Activated naive CD4-positive, alpha-beta T cell treated with anti-CD3 and anti-CD28 coated beads, Interleukin-2, amount 50 U/mL, for 24 hours (primary cell): ENCODE measurements around the gene PF4V1.

ENCODE experiments used
- H3K27ac Mint-ChIP-seq: one replicate; pipeline ENCODE4 v1.8.0; 2021; ENCODE audit warnings: mild to moderate bottlenecking, mixed read lengths
- H3K27me3 Mint-ChIP-seq: one replicate; pipeline ENCODE4 v1.8.0; 2021; ENCODE audit warnings: mixed read lengths
- H3K36me3 Mint-ChIP-seq: one replicate; pipeline ENCODE4 v1.8.0; 2021; ENCODE audit warnings: mixed read lengths
- H3K4me1 Mint-ChIP-seq: one replicate; pipeline ENCODE4 v1.8.0; 2021; ENCODE audit warnings: mixed read lengths
- H3K4me3 Mint-ChIP-seq: one replicate; pipeline ENCODE4 v1.8.0; 2021; ENCODE audit warnings: mild to moderate bottlenecking, mixed read lengths
- H3K9me3 Mint-ChIP-seq: one replicate; pipeline ENCODE4 v1.8.0; 2021; ENCODE audit warnings: mixed read lengths

The PF4V1 gene

GRCh38 chr4:73853246-73853704, at the start of gene PF4V1:
PF4V1 (plus strand) TSS chr4:73853296; CDS start chr4:73853363, 67 bp downstream.
- Mint-ChIP-seq H3K36me3 (no peaks in the 10 kb centered on the region), H3K27me3 (no peaks in the 10 kb centered on the region), H3K9me3 (no peaks in the 10 kb centered on the region), H3K27ac (no peak within 1 kb of the TSS), H3K4me1 (no peaks in the 10 kb centered on the region), H3K4me3 (no peak within 1 kb of the TSS)

GRCh38 chr4:73810191-73810590, 42.9 kb upstream of the PF4V1 start:
- H3K4me1 Mint-ChIP-seq, result no peaks in the 10 kb centered on the region

GRCh38 chr4:73811841-73812240, 41.3 kb upstream of the PF4V1 start:
- Mint-ChIP-seq H3K27me3 (no peaks in the 10 kb centered on the region), H3K9me3 (peaks cover 7% of the 10 kb centered on the region), H3K4me1 (no peaks in the 10 kb centered on the region), H3K36me3 (no peaks in the 10 kb centered on the region), H3K27ac (no peak overlapping the region), H3K4me3 (no peak overlapping the region)

More at GRCh38 chr4:73810191-73810590, 42.9 kb upstream of the PF4V1 start:
- peaks cover 7% of the 10 kb centered on the region for H3K9me3 Mint-ChIP-seq
- H3K27me3 Mint-ChIP-seq, result no peaks in the 10 kb centered on the region
- H3K36me3 Mint-ChIP-seq, result no peaks in the 10 kb centered on the region
- H3K4me3 Mint-ChIP-seq, result no peak overlapping the region
- no peak overlapping the region for H3K27ac Mint-ChIP-seq

- Mint-ChIP-seq H3K9me3 (peaks cover 7% of the 10 kb centered on the region), H3K4me1 (no peaks in the 10 kb centered on the region), H3K27me3 (no peaks in the 10 kb centered on the region), H3K27ac (no peak overlapping the region), H3K4me3 (no peak overlapping the region), H3K36me3 (no peaks in the 10 kb centered on the region)
Observed at GRCh38 chr4:73814679-73815078, 38.4 kb upstream of the PF4V1 start.

GRCh38 chr4:73815145-73815544, 38.0 kb upstream of the PF4V1 start:
- peaks cover 7% of the 10 kb centered on the region for H3K9me3 Mint-ChIP-seq
- no peaks in the 10 kb centered on the region for H3K36me3 Mint-ChIP-seq
- no peak overlapping the region for H3K27ac Mint-ChIP-seq
- no peaks in the 10 kb centered on the region for H3K27me3 Mint-ChIP-seq
- H3K4me1 Mint-ChIP-seq, result no peaks in the 10 kb centered on the region
- H3K4me3 Mint-ChIP-seq, result no peak overlapping the region

GRCh38 chr4:73816814-73817213, 36.3 kb upstream of the PF4V1 start:
- H3K27me3 Mint-ChIP-seq, result no peaks in the 10 kb centered on the region
- H3K4me3 Mint-ChIP-seq, result no peak overlapping the region
- H3K9me3 Mint-ChIP-seq, result peaks cover 7% of the 10 kb centered on the region
- no peaks in the 10 kb centered on the region for H3K4me1 Mint-ChIP-seq
- H3K36me3 Mint-ChIP-seq, result no peaks in the 10 kb centered on the region
- no peak overlapping the region for H3K27ac Mint-ChIP-seq

- Mint-ChIP-seq H3K36me3 (no peaks in the 10 kb centered on the region), H3K4me3 (no peak overlapping the region), H3K27me3 (no peaks in the 10 kb centered on the region), H3K9me3 (peaks cover 9% of the 10 kb centered on the region), H3K4me1 (no peaks in the 10 kb centered on the region), H3K27ac (no peak overlapping the region)
Observed at GRCh38 chr4:73817341-73817740, 35.8 kb upstream of the PF4V1 start.

GRCh38 chr4:73821325-73821724, 31.8 kb upstream of the PF4V1 start:
- H3K27ac Mint-ChIP-seq, result no peak overlapping the region
- no peaks in the 10 kb centered on the region for H3K36me3 Mint-ChIP-seq
- peaks cover 10% of the 10 kb centered on the region for H3K9me3 Mint-ChIP-seq
- H3K4me3 Mint-ChIP-seq, result no peak overlapping the region
- no peaks in the 10 kb centered on the region for H3K4me1 Mint-ChIP-seq
- peaks cover 2% of the 10 kb centered on the region for H3K27me3 Mint-ChIP-seq

GRCh38 chr4:73822389-73822788, 30.7 kb upstream of the PF4V1 start:
- H3K4me3 Mint-ChIP-seq, result no peak overlapping the region
- peaks cover 17% of the 10 kb centered on the region for H3K9me3 Mint-ChIP-seq
- H3K27ac Mint-ChIP-seq, result no peak overlapping the region
- H3K27me3 Mint-ChIP-seq, result peaks cover 2% of the 10 kb centered on the region
- no peaks in the 10 kb centered on the region for H3K4me1 Mint-ChIP-seq
- no peaks in the 10 kb centered on the region for H3K36me3 Mint-ChIP-seq

- H3K27me3 Mint-ChIP-seq, result peaks cover 2% of the 10 kb centered on the region
- H3K4me3 Mint-ChIP-seq, result no peak overlapping the region
- peaks cover 21% of the 10 kb centered on the region for H3K9me3 Mint-ChIP-seq
- H3K4me1 Mint-ChIP-seq, result no peaks in the 10 kb centered on the region
- H3K36me3 Mint-ChIP-seq, result no peaks in the 10 kb centered on the region
- H3K27ac Mint-ChIP-seq, result no peak overlapping the region
Observed at GRCh38 chr4:73822812-73823504, 30.1 kb upstream of the PF4V1 start.

- H3K36me3 Mint-ChIP-seq, result no peaks in the 10 kb centered on the region
- no peaks in the 10 kb centered on the region for H3K4me1 Mint-ChIP-seq
- H3K4me3 Mint-ChIP-seq, result no peak overlapping the region
- peaks cover 22% of the 10 kb centered on the region for H3K9me3 Mint-ChIP-seq
- peaks cover 2% of the 10 kb centered on the region for H3K27me3 Mint-ChIP-seq
- H3K27ac Mint-ChIP-seq, result no peak overlapping the region
Observed at GRCh38 chr4:73823760-73824159, 29.3 kb upstream of the PF4V1 start.

GRCh38 chr4:73828956-73829355, 24.1 kb upstream of the PF4V1 start:
- Mint-ChIP-seq H3K27ac (no peak overlapping the region), H3K9me3 (peaks cover 17% of the 10 kb centered on the region), H3K4me1 (no peaks in the 10 kb centered on the region), H3K4me3 (no peak overlapping the region), H3K27me3 (peaks cover 2% of the 10 kb centered on the region), H3K36me3 (no peaks in the 10 kb centered on the region)

GRCh38 chr4:73831569-73831968, 21.5 kb upstream of the PF4V1 start:
- Mint-ChIP-seq H3K27me3 (no peaks in the 10 kb centered on the region), H3K9me3 (peaks cover 12% of the 10 kb centered on the region), H3K36me3 (no peaks in the 10 kb centered on the region), H3K27ac (no peak overlapping the region), H3K4me3 (no peak overlapping the region), H3K4me1 (no peaks in the 10 kb centered on the region)

GRCh38 chr4:73832651-73833237, 20.4 kb upstream of the PF4V1 start:
- H3K36me3 Mint-ChIP-seq, result no peaks in the 10 kb centered on the region
- H3K4me3 Mint-ChIP-seq, result no peak overlapping the region
- H3K27me3 Mint-ChIP-seq, result peaks cover 8% of the 10 kb centered on the region
- peaks cover 4% of the 10 kb centered on the region for H3K9me3 Mint-ChIP-seq
- no peaks in the 10 kb centered on the region for H3K4me1 Mint-ChIP-seq
- H3K27ac Mint-ChIP-seq, result no peak overlapping the region

GRCh38 chr4:73836373-73837279, 16.5 kb upstream of the PF4V1 start, which contains the start of gene CXCL6:
CXCL6 (plus strand) TSS chr4:73836678; CDS start chr4:73836751, 73 bp downstream.
- Mint-ChIP-seq H3K4me1 (no peaks in the 10 kb centered on the region), H3K9me3 (no peaks in the 10 kb centered on the region), H3K4me3 (no peak within 1 kb of the TSS)

GRCh38 chr4:73839071-73839470, 14.0 kb upstream of the PF4V1 start:
- Mint-ChIP-seq H3K4me3 (no peak overlapping the region), H3K27me3 (peaks cover 12% of the 10 kb centered on the region), H3K27ac (no peak overlapping the region), H3K4me1 (no peaks in the 10 kb centered on the region), H3K9me3 (no peaks in the 10 kb centered on the region), H3K36me3 (no peaks in the 10 kb centered on the region)

More at GRCh38 chr4:73836373-73837279, 16.5 kb upstream of the PF4V1 start, which contains the start of gene CXCL6:
- H3K27ac Mint-ChIP-seq, result no peak within 1 kb of the TSS
- H3K27me3 Mint-ChIP-seq, result peaks cover 12% of the 10 kb centered on the region
- H3K36me3 Mint-ChIP-seq, result no peaks in the 10 kb centered on the region
